Stomach smooth muscle (tissue), 2 donors: ENCODE results near the gene HERC5.
A peak's percentile ranks its signal among the peaks of the same experiment; 100 is the strongest.

ENCODE experiments used
- H3K27ac ChIP-seq: one replicate; pipeline ENCODE4 v1.7.0; 2013; ENCODE audit warnings: mild to moderate bottlenecking, low read length, inconsistent platforms
- H3K27me3 ChIP-seq, 2 donors: one replicate each; pipeline ENCODE4 v1.7.0; 2013; ENCODE audit warnings: low read length in 2 of 2; ENCODE audit not compliant: insufficient read depth in 2 of 2, control insufficient read depth in 1 of 2
- H3K36me3 ChIP-seq, 2 donors: one replicate each; pipeline ENCODE4 v1.7.0; 2013; ENCODE audit warnings: low read length in 2 of 2; ENCODE audit not compliant: control insufficient read depth in 2 of 2, insufficient read depth in 2 of 2
- H3K4me1 ChIP-seq: one replicate; pipeline ENCODE4 v1.7.0; 2013; ENCODE audit warnings: low read length; ENCODE audit not compliant: control insufficient read depth, insufficient read depth
- H3K4me3 ChIP-seq, 2 donors: one replicate each; pipeline ENCODE4 v1.7.0; 2013; ENCODE audit warnings: low read length in 2 of 2
- H3K9ac ChIP-seq, 2 donors: one replicate each; pipeline ENCODE4 v1.7.0; 2013; ENCODE audit warnings: low read length in 2 of 2, mild to moderate bottlenecking in 1 of 2
- H3K9me3 ChIP-seq, 2 donors: one replicate each; pipeline ENCODE4 v1.7.0; 2013; ENCODE audit warnings: low read length in 2 of 2; ENCODE audit not compliant: control insufficient read depth in 2 of 2
- donor health status: healthy.
- donor health status: Pancreatic carcinoma.

Gene HERC5

DNA sequence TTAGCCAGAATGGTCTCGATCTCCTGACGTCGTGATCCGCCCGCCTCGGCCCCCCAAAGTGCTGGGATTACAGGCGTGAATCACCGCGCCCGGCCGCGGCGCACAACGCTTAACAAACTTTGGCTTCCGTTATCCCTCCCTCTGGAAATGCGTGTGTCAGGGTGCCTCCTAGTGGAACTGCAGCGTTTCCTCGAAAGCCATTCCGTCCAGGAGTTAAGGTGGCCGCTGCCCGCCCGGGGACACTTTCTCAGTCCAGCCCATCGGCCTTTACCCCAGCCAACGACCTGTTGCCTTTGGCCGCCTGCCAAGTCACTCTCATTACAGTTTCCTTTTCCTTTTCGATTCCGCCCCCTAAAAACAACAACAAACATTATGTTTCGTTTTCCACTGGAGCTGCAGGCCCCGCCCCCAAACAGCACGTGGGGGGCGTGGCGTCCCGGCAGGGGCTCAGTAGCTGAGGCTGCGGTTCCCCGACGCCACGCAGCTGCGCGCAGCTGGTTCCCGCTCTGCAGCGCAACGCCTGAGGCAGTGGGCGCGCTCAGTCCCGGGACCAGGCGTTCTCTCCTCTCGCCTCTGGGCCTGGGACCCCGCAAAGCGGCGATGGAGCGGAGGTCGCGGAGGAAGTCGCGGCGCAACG, at the start of gene HERC5:
TSS of gene HERC5 (plus strand) at position 450 of the 637 bp plus-strand sequence. CDS start at position 601, 151 bp downstream.
- peaks cover 0 to under 1% of the 10 kb centered on the region in 2 donors for H3K36me3 ChIP-seq
- H3K9me3 ChIP-seq = no peaks in the 10 kb centered on the region
- H3K27me3 ChIP-seq = no peaks in the 10 kb centered on the region
- H3K4me1 ChIP-seq = peaks cover 3% of the 10 kb centered on the region
- H3K27ac ChIP-seq = peak within 1 kb of the TSS; percentile 66
- peak within 1 kb of the TSS; percentile 47 to 50 for H3K9ac ChIP-seq
- peak within 1 kb of the TSS; percentile 83 to 84 for H3K4me3 ChIP-seq

DNA sequence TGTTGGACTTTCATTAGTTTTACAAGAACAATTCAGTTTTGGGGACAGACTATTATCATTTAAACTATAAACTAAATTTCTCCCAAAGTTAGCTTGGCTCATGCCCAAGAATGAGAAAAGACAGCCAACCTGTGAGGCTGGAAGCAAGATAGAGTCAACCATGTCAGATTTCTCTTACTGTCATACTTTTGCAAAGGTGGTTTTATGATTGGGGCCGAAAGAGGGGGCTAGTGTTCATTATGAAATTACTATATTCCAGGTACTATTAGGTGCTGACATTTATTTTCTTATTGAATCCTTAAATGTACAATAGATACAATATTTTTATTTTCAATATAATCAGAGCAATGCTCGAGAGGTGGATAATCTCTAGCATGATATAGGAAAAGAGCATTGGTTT, 47.7 kb upstream of the HERC5 start:
- Histone ChIP-seq H3K9ac (no peak overlapping the region), H3K27ac (no peak overlapping the region), H3K4me3 (no peak overlapping the region), H3K9me3 (no peaks in the 10 kb centered on the region), H3K27me3 (no peaks in the 10 kb centered on the region), H3K36me3 (peaks cover 2 to 4% of the 10 kb centered on the region in 2 donors), H3K4me1 (no peaks in the 10 kb centered on the region)

- Histone ChIP-seq H3K27ac (no peak overlapping the region), H3K4me1 (no peaks in the 10 kb centered on the region), H3K36me3 (peaks cover 2 to 4% of the 10 kb centered on the region in 2 donors), H3K9ac (no peak overlapping the region), H3K27me3 (no peaks in the 10 kb centered on the region), H3K4me3 (no peak overlapping the region), H3K9me3 (no peaks in the 10 kb centered on the region)
Observed at GRCh38 chr4:88409789-88410188, 47.1 kb upstream of the HERC5 start.

DNA sequence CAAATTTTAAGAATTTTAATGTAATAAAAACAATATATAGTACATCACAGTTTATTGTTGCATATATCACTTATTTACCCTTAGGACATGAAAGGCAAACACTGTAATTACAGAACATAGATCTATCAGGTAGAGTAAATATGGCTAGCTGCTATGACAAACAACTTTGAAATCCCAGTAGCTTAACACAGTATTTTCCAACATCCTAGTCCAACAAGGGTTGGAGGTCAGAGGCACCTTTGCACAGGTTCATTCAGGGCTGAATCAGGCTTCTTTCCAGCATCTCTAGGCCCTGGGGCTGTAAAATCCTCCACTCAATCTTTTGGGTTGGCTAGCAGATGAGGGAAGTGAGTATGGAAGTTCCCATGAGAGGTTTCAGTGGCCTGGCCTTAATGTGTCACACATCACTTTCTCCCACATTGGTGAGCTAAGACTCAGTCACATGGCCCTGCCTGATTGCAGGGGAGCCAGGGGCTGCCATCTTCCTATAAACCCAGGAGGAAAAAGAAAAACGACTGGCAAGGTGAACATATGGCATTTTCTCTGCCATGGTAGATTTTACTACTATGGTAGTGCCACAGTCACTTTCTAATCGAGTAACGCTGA, 45.3 kb upstream of the HERC5 start:
- Histone ChIP-seq H3K9me3 (no peaks in the 10 kb centered on the region), H3K27ac (no peak overlapping the region), H3K36me3 (peaks cover 0 to 2% of the 10 kb centered on the region in 2 donors), H3K4me3 (no peak overlapping the region), H3K4me1 (no peaks in the 10 kb centered on the region), H3K9ac (no peak overlapping the region), H3K27me3 (no peaks in the 10 kb centered on the region)

- H3K36me3 ChIP-seq = peaks cover 0 to 2% of the 10 kb centered on the region in 2 donors
- H3K27ac ChIP-seq = no peak overlapping the region
- H3K4me1 ChIP-seq = no peaks in the 10 kb centered on the region
- no peak overlapping the region for H3K4me3 ChIP-seq
- no peak overlapping the region for H3K9ac ChIP-seq
- H3K27me3 ChIP-seq = no peaks in the 10 kb centered on the region
- H3K9me3 ChIP-seq = no peaks in the 10 kb centered on the region
Observed at GRCh38 chr4:88413801-88414200, 43.1 kb upstream of the HERC5 start.

- no peak overlapping the region for H3K9ac ChIP-seq
- H3K27ac ChIP-seq = no peak overlapping the region
- H3K27me3 ChIP-seq = no peaks in the 10 kb centered on the region
- H3K9me3 ChIP-seq = no peaks in the 10 kb centered on the region
- no peak overlapping the region for H3K4me3 ChIP-seq
- H3K36me3 ChIP-seq = peaks cover 0 to 2% of the 10 kb centered on the region in 2 donors
- no peaks in the 10 kb centered on the region for H3K4me1 ChIP-seq
Observed at GRCh38 chr4:88414755-88415154, 42.2 kb upstream of the HERC5 start.

DNA sequence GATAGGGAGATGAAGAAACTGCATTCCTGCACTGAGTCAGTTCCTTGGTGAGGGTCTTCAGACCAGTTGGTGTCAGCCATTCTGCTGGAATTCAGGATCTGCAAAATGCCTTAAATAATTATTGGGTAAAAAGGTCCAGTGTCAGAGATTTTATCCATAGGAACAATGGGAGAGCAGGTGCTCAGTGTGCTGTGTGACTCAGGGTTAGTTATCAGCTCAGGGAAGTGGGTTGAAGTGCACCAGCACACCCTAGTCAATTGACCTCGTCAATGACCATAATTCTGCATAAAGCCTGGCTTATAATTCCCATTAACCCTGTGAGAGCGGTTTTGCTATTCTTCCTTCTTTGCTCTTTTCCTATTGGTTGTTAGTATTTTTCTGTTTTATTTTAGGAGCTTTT, 40.9 kb upstream of the HERC5 start:
- Histone ChIP-seq H3K4me3 (no peak overlapping the region), H3K27ac (no peak overlapping the region), H3K27me3 (no peaks in the 10 kb centered on the region), H3K36me3 (peaks cover 0 to 2% of the 10 kb centered on the region in 2 donors), H3K4me1 (no peaks in the 10 kb centered on the region), H3K9ac (no peak overlapping the region), H3K9me3 (no peaks in the 10 kb centered on the region)

- H3K9ac ChIP-seq = no peak overlapping the region
- no peaks in the 10 kb centered on the region for H3K27me3 ChIP-seq
- H3K36me3 ChIP-seq = no peaks in the 10 kb centered on the region
- H3K9me3 ChIP-seq = no peaks in the 10 kb centered on the region
- no peaks in the 10 kb centered on the region for H3K4me1 ChIP-seq
- no peak overlapping the region for H3K4me3 ChIP-seq
- no peak overlapping the region for H3K27ac ChIP-seq
Observed at GRCh38 chr4:88418411-88418810, 38.5 kb upstream of the HERC5 start.

DNA sequence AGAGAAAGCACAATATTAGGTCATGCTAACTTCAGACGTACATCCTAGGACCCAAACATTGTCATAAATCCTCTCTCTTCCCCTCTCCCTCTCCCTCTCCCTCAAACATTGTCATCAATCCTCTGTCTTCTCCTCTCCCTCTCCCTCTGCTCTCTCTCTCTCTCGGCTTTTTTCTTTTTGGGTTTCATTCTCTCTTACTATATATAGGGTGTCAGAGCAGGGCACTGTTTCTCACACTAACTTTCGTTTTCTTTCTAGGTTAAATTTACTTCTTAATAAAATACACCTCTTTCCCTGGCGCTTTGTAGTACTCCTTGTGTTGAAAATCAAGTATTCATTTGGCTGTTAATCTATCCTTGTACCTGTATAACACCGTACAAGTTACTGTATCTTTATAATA, 37.0 kb upstream of the HERC5 start:
- Histone ChIP-seq H3K9me3 (no peaks in the 10 kb centered on the region), H3K4me3 (no peak overlapping the region), H3K27ac (no peak overlapping the region), H3K4me1 (no peaks in the 10 kb centered on the region), H3K9ac (no peak overlapping the region), H3K36me3 (no peaks in the 10 kb centered on the region), H3K27me3 (no peaks in the 10 kb centered on the region)

DNA sequence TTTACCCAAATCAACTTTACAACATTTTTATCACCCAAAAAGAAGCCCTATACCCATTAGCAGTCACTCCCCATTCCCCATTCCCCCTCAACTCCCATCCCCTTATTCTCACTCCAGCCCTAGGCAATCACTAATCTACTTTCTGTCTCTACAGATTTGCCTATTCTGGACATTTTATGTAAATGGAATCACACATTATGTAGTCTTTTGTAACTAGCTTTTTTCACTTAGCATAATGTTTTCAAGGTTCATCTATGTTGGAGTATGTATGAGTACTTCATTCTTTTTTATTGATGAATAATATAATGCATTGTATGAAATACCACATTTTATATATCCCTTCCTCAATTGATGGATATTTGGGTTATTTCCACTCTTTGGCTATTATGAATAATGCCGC, 36.1 kb upstream of the HERC5 start:
- no peaks in the 10 kb centered on the region for H3K4me1 ChIP-seq
- H3K4me3 ChIP-seq = no peak overlapping the region
- H3K9me3 ChIP-seq = no peaks in the 10 kb centered on the region
- no peaks in the 10 kb centered on the region for H3K36me3 ChIP-seq
- no peaks in the 10 kb centered on the region for H3K27me3 ChIP-seq
- H3K27ac ChIP-seq = no peak overlapping the region
- H3K9ac ChIP-seq = no peak overlapping the region

DNA sequence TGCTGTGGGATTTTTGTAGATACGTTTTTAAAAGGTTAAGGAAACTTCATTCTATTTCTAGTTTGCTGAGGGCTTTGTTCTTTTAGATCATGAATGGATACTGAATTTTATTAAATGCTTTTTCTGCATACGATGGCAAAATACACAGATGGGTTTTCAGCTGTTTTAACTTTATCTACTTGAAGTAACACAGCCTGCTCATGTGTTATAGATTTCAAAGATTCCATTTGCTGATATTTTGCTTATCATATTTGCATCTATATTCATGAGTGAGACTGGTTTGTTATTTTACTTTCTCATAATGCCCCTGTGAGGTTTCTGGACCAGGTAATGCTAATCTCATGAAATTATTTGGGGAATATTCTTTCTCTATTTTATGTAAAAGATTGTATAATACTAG, 34.5 kb upstream of the HERC5 start:
- H3K4me1 ChIP-seq = no peaks in the 10 kb centered on the region
- H3K36me3 ChIP-seq = no peaks in the 10 kb centered on the region
- H3K4me3 ChIP-seq = no peak overlapping the region
- no peak overlapping the region for H3K9ac ChIP-seq
- H3K27ac ChIP-seq = no peak overlapping the region
- no peaks in the 10 kb centered on the region for H3K27me3 ChIP-seq
- no peaks in the 10 kb centered on the region for H3K9me3 ChIP-seq
